Measurements from ENCODE around the gene ABCD1.
"Not testable (repeated sequence)": the region's sequence is repeated elsewhere in the genome, so short reads cannot be mapped to it uniquely, and the experiment has no call there.

The ABCD1 gene
- total RNA-seq, result 3.6 to 10.1 reads per million in 2 experiments

GRCh38 chrX:153724252-153725038, at the start of gene ABCD1, which contains the start of gene BCAP31:
Gene ABCD1, plus strand, starts transcription at chrX:153724856. Its CDS starts 411 bp downstream, at chrX:153725267.
Gene BCAP31, minus strand, starts transcription at chrX:153724387. Its CDS starts 1,143 bp downstream, at chrX:153723244.
- peak; percentile 82 for DNase-seq (ENCODE audit: low read depth)

DNA sequence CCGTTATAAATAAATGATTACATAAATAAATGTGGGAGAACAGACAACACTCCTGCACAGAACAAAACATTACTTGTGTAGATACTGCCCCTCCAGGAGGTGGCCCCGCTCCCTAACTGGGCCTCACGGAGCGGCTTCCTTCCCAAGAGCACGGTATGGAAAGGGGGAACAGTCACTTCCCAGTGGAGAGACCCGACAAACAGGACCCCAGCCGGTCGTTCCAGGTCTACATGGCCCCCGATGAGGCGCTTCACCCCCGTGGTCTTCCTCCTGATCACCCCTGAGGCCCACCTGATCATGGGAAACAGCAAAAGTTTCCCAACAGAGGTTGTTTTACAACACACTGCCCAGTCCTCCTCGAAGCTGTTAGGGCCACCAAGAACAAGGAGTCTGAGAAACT, 43.5 kb upstream of the ABCD1 start:
- no peak for DNase-seq (ENCODE audit: low read depth)

DNA sequence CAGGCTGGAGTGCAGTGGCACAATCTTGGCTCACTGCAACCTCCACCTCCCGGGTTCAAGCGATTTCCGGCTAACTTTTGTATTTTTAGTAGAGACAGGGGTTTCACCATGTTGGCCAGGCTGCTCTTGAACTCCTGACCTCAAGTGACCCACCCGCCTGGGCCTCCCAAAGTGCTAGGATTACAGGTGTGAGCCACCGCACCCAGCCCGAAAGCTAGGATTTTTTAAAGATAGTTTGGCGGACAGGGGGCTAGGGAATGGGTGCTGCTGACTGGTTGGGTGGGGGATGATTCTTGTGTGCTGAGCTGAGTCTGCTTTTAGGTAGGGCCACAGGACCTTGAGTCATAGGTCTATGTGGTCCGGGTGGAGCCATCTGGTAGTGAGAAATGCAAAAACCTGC, 41.2 kb upstream of the ABCD1 start:
- not testable (repeated sequence) for DNase-seq (ENCODE audit: low read depth)

DNA sequence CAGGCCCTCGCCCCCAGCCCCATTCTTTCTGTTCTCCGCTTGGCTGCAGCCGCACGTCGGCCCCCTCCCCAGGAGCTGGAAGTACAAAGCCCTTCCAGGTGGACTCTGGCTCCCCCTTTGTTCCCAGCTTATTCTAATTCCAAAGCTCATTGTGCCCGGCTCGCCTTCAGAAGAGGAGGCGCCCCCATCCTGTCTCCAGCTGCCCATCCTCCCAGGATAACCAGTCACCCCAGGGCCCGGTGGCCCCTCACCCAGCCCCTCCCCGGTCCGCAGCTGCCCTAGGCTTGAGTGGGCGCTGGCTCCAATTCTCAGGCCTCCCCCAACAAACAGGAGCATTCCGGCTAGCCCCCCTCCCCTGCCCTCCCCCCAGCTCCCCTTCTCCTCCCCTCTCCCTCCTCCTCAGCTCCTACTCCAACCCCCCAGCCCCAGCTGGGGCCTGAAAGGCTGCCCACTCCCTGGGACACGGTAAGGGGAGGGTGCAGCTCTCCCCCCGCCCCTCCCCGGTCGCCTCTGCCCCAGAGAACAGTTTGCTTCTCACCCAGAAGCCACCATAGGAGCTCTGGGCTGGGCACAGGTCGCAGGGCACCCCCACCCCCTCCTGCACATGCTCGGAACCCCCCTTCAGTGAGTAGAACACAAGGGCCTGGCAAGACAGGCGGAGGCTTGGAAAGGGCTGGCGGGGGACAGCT, 40.0 kb upstream of the ABCD1 start:
- no peak for DNase-seq (ENCODE audit: low read depth)

GRCh38 chrX:153685156-153685536, 39.5 kb upstream of the ABCD1 start:
- no peak for DNase-seq (ENCODE audit: low read depth)

DNA sequence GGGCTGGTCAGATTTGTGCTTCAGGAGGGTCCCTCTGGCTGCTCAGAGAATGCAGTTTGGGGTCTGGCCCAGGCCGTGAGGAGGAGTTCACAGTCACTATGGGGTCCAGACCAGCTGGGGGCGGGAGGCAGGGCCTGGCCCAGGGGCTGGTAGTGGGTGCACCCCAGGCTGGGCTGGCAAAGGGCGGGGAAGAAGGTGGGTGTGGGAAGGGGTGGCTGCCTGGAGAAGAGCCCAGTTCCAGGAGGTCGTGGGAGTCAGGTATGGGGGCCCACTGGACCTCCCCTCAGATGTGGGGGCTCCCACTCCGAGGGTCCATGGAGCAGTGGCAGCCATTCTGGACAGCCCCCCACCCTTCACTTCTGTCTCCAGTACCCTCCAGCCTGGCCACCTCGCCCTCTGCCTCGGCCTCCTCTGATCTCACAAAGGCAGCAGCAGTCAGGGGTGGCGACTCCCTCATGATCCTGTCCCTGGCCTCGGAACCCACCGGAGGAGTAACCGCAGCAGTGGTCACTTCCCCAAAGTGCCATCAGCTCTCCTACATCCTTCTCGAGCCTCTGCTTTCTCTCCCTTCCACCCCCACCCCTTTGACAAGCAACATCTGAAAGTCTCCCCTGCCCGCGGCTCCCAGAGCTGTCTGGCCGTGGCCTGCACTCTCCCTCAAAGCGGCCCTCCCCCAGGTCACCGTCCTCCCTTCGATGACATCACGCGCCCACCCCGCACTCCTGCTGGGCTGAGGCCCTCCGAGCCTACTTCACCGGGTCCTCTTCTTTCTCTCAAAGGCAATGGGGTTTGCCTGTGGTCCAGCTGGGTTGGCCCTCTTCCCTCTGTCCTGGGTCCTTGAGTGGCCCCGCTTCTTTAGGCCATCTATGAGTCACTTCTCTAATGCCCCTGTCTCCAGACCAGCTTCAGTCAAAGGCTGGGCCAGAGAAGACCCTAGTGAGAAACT, 38.6 kb upstream of the ABCD1 start:
- DNase-seq (ENCODE audit: low read depth), result no peak

DNA sequence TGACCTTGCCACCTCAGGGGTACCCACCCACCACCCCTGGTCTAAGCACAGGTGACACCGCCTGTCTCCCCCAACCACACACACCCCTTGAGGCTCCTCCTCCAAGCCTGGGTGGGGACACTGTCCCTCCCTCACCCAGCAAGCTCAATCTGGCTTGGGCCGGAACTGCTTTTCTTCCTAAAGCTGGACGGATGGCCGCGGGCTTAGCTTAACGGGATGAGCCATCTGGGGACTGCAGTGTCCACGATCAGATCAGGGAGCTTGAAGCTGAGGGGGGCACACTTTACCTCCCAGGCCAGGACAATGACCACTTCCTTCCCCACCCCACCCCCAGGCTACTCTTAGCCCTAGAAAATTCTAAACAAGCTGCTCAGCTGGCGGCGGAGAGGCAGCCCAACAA, 37.9 kb upstream of the ABCD1 start:
- no peak for DNase-seq (ENCODE audit: low read depth)

GRCh38 chrX:153687121-153688039, 37.3 kb upstream of the ABCD1 start, which contains the start of gene SLC6A8:
Gene SLC6A8, plus strand, starts transcription at chrX:153687926. Its CDS starts 649 bp downstream, at chrX:153688575.
- DNase-seq (ENCODE audit: low read depth), result peak; percentile 10

- no peak for DNase-seq (ENCODE audit: low read depth)
Measured at GRCh38 chrX:153688071-153688470, 36.6 kb upstream of the ABCD1 start.

DNA sequence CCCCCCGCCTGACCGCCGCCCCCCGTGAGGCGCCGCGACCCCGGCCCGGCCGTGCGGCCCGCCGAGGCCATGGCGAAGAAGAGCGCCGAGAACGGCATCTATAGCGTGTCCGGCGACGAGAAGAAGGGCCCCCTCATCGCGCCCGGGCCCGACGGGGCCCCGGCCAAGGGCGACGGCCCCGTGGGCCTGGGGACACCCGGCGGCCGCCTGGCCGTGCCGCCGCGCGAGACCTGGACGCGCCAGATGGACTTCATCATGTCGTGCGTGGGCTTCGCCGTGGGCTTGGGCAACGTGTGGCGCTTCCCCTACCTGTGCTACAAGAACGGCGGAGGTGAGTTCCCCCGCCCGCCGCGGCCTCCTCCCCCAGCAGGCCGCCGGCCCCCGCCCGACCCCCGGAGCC, 36.1 kb upstream of the ABCD1 start:
- no peak for DNase-seq (ENCODE audit: low read depth)

- no peak for DNase-seq (ENCODE audit: low read depth)
Measured at GRCh38 chrX:153688911-153689590, 35.6 kb upstream of the ABCD1 start.

- no peak for DNase-seq (ENCODE audit: low read depth)
Measured at GRCh38 chrX:153689654-153690465, 34.8 kb upstream of the ABCD1 start.

- no peak for DNase-seq (ENCODE audit: low read depth)
Measured at GRCh38 chrX:153690466-153690865, 34.2 kb upstream of the ABCD1 start.

- DNase-seq (ENCODE audit: low read depth), result not testable (repeated sequence)
Measured at GRCh38 chrX:153691032-153691827, 33.4 kb upstream of the ABCD1 start.

GRCh38 chrX:153692003-153692402, 32.7 kb upstream of the ABCD1 start:
- no peak for DNase-seq (ENCODE audit: low read depth)

DNA sequence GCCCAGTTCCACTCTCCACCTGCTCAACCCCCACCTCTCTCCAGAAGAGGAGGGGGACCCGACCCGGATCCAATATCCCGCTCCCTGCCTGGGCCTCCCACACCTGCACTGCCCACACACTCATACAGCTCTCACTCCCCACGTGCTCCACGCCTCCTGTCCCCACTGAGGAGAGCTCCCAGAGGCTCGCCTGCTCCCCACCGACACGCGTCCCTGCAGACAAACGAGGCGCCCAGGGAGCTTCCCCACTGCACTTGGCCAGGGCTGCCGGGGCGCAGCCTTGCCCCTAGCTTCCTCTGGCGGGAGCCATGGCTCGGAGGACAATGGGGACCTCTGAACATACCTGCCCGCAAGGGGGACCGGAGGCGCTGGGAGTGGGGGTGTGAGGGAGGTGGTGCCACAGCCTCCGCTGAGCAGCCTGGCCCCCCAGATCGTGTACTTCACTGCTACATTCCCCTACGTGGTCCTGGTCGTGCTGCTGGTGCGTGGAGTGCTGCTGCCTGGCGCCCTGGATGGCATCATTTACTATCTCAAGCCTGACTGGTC, 32.0 kb upstream of the ABCD1 start:
- DNase-seq (ENCODE audit: low read depth), result no peak

- no peak for DNase-seq (ENCODE audit: low read depth)
Measured at GRCh38 chrX:153693216-153694086, 31.2 kb upstream of the ABCD1 start.

Data from T follicular helper cell (primary cell).